HepG2 (cell line): ENCODE measurements around the gene CD4. TPM values are rescaled to one million over a fixed set of nuclear protein-coding genes. Genes with fewer than 3 reads are reported as not detected.
A peak's percentile ranks its signal among the peaks of the same experiment; 100 is the strongest.

Experiments used
- DMTF1 ChIP-seq: sonication (generic); formaldehyde crosslinking; IDR thresholded peaks from 2 replicates; pipeline ENCODE4 v1.4.0; 2020; ENCODE audit warnings: mild to moderate bottlenecking, missing genetic modification reagents
- HES4 ChIP-seq: sonication (generic); formaldehyde crosslinking; IDR thresholded peaks from 2 replicates; pipeline ENCODE4 v1.9.0; 2021; ENCODE audit warnings: mild to moderate bottlenecking, missing genetic modification reagents, borderline replicate concordance
- KDM3A ChIP-seq: IDR thresholded peaks from 2 replicates; pipeline ENCODE4 v1.6.1; 2018; ENCODE audit warnings: low read depth, missing compliant biosample characterization
- MBD4 ChIP-seq: IDR thresholded peaks from 2 replicates; pipeline ENCODE4 v1.6.1; 2012; ENCODE audit warnings: low read length, inconsistent platforms, borderline replicate concordance
- NFKBIZ ChIP-seq: IDR thresholded peaks from 2 replicates; pipeline ENCODE4 v1.6.1; 2018; ENCODE audit warnings: missing genetic modification reagents, missing compliant biosample characterization
- RAD51 ChIP-seq: fragments of 450-650 bp; IDR thresholded peaks from 2 replicates; pipeline ENCODE4 v1.6.1; 2016; ENCODE audit warnings: borderline replicate concordance
- TCF7L2 ChIP-seq: IDR thresholded peaks from 2 replicates; pipeline ENCODE4 v1.6.1; 2011; ENCODE audit warnings: mild to moderate bottlenecking, low read depth, low read length, moderate library complexity
- TOE1 ChIP-seq: sonication (generic); formaldehyde crosslinking; IDR thresholded peaks from 2 replicates; pipeline ENCODE4 v1.4.0; 2020; ENCODE audit warnings: mild to moderate bottlenecking, missing genetic modification reagents
- TRAFD1 ChIP-seq: sonication (generic); formaldehyde crosslinking; IDR thresholded peaks from 2 replicates; pipeline ENCODE4 v1.5.1; 2020; ENCODE audit warnings: missing genetic modification reagents, mild to moderate bottlenecking, borderline replicate concordance
- ZBTB8A ChIP-seq: sonication (generic); formaldehyde crosslinking; IDR thresholded peaks from 2 replicates; pipeline ENCODE4 v1.4.0; 2020; ENCODE audit warnings: mild to moderate bottlenecking, low read depth, missing genetic modification reagents, borderline replicate concordance
- ZNF138 ChIP-seq: sonication (generic); formaldehyde crosslinking; IDR thresholded peaks from 2 replicates; pipeline ENCODE4 v1.5.0; 2020; ENCODE audit warnings: mild to moderate bottlenecking, low read depth, missing genetic modification reagents
- ZNF446 ChIP-seq: sonication (generic); formaldehyde crosslinking; IDR thresholded peaks from 2 replicates; pipeline ENCODE4 v1.5.0; 2020; ENCODE audit warnings: mild to moderate bottlenecking, missing genetic modification reagents
- ZNF678 ChIP-seq: sonication (generic); formaldehyde crosslinking; IDR thresholded peaks from 2 replicates; pipeline ENCODE4 v1.4.0; 2020; ENCODE audit warnings: mild to moderate bottlenecking, missing genetic modification reagents
- ZNF775 ChIP-seq: sonication (generic); formaldehyde crosslinking; IDR thresholded peaks from 2 replicates; pipeline ENCODE4 v1.4.0; 2020; ENCODE audit warnings: missing genetic modification reagents, mild to moderate bottlenecking, moderate library complexity, borderline replicate concordance
- ZNF800 ChIP-seq: sonication (generic); formaldehyde crosslinking; IDR thresholded peaks from 2 replicates; pipeline ENCODE4 v1.4.0; 2020; ENCODE audit warnings: missing genetic modification reagents
- polyA plus RNA-seq, 8 experiments: library from polyadenylated mRNA; depleted of rRNA in 3 of 8; stranded (reverse) in 7 of 8; unstranded in 1 of 8; fragments of >200 nt; fragmentation: Illumina TruSeq in 4 of 8; extraction: Trizol in 4 of 8; gene quantifications; 2 replicates each; pipeline versions ENCODE4 v1.2.1 to v1.2.3, GENCODE V29; 2011 to 2016; ENCODE audit warnings: low read depth in 4 of 8, missing spikeins in 1 of 8, mixed read lengths in 1 of 8; ENCODE audit not compliant: insufficient read depth in 1 of 8
- total RNA-seq, 5 experiments: library from RNA; depleted of rRNA; stranded (reverse); fragments of >200 nt; fragmentation: Illumina TruSeq; extraction: Trizol; gene quantifications; 2 replicates each; pipeline ENCODE4 v1.2.3, GENCODE V29; 2016; ENCODE audit warnings: low read depth in 1 of 5
- TF ChIP-seq, protein P1 (sequence below): sonication (generic); formaldehyde crosslinking; IDR thresholded peaks from 2 replicates; pipeline ENCODE4 v1.5.0; 2020; ENCODE audit warnings: missing genetic modification reagents, mild to moderate bottlenecking, borderline replicate concordance
- TF ChIP-seq, protein P2 (sequence below): sonication (generic); formaldehyde crosslinking; IDR thresholded peaks from 2 replicates; pipeline ENCODE4 v1.4.0; 2020; ENCODE audit warnings: missing genetic modification reagents

CD4 gene
- total and polyA plus RNA-seq, 2 of the 13 experiments (the other 11 are each of a cell fraction or from before 2014, with no cell fraction given): 0.07 to 0.95 TPM

- TF ChIP-seq, protein P1, sequence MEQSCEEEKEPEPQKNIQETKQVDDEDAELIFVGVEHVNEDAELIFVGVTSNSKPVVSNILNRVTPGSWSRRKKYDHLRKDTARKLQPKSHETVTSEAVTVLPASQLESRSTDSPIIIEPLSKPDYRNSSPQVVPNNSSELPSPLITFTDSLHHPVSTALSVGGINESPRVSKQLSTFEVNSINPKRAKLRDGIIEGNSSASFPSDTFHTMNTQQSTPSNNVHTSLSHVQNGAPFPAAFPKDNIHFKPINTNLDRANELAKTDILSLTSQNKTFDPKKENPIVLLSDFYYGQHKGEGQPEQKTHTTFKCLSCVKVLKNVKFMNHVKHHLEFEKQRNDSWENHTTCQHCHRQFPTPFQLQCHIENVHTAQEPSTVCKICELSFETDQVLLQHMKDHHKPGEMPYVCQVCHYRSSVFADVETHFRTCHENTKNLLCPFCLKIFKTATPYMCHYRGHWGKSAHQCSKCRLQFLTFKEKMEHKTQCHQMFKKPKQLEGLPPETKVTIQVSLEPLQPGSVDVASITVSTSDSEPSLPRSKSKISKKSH (CRISPR knock-in tag): no peak
- TF ChIP-seq ZNF800 (CRISPR knock-in tag): no peak
- TF ChIP-seq NFKBIZ (CRISPR knock-in tag): no peak
- no peak for TF ChIP-seq TOE1
- no peak for TF ChIP-seq MBD4
- TF ChIP-seq TRAFD1: no peak
- no peak for TF ChIP-seq TCF7L2
- no peak for TF ChIP-seq HES4 (CRISPR knock-in tag)
- TF ChIP-seq, protein P2, sequence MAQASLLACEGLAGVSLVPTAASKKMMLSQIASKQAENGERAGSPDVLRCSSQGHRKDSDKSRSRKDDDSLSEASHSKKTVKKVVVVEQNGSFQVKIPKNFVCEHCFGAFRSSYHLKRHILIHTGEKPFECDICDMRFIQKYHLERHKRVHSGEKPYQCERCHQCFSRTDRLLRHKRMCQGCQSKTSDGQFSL: no peak
- no peak for TF ChIP-seq RAD51
- no peak for TF ChIP-seq ZBTB8A (CRISPR knock-in tag)
- no peak for TF ChIP-seq ZNF678
- TF ChIP-seq KDM3A: no peak
- no peak for TF ChIP-seq ZNF138 (CRISPR knock-in tag)
- TF ChIP-seq DMTF1 (CRISPR knock-in tag): 0 out of 2 replicates have a peak, but pooled peaks have one; percentile 25
- TF ChIP-seq ZNF446 (CRISPR knock-in tag): no peak
- TF ChIP-seq ZNF775: no peak
These were observed 62.0 kb downstream of the CD4 start, which contains the start of gene CDCA3 (continued) for GRCh38 chr12:6851153-6851920.
